LNCAP (cell line): ENCODE measurements around the gene SPATA33.

ENCODE experiments used
- TF ChIP-seq, protein P1 (sequence below): fragments of 450-650 bp; IDR thresholded peaks from 2 replicates; pipeline ENCODE4 v1.5.1; 2017; ENCODE audit warnings: mild to moderate bottlenecking

Gene SPATA33

GRCh38 chr16:89695875-89696669, 38.4 kb downstream of the SPATA33 start:
- TF ChIP-seq, protein P1, sequence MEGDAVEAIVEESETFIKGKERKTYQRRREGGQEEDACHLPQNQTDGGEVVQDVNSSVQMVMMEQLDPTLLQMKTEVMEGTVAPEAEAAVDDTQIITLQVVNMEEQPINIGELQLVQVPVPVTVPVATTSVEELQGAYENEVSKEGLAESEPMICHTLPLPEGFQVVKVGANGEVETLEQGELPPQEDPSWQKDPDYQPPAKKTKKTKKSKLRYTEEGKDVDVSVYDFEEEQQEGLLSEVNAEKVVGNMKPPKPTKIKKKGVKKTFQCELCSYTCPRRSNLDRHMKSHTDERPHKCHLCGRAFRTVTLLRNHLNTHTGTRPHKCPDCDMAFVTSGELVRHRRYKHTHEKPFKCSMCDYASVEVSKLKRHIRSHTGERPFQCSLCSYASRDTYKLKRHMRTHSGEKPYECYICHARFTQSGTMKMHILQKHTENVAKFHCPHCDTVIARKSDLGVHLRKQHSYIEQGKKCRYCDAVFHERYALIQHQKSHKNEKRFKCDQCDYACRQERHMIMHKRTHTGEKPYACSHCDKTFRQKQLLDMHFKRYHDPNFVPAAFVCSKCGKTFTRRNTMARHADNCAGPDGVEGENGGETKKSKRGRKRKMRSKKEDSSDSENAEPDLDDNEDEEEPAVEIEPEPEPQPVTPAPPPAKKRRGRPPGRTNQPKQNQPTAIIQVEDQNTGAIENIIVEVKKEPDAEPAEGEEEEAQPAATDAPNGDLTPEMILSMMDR: no peak

DNA sequence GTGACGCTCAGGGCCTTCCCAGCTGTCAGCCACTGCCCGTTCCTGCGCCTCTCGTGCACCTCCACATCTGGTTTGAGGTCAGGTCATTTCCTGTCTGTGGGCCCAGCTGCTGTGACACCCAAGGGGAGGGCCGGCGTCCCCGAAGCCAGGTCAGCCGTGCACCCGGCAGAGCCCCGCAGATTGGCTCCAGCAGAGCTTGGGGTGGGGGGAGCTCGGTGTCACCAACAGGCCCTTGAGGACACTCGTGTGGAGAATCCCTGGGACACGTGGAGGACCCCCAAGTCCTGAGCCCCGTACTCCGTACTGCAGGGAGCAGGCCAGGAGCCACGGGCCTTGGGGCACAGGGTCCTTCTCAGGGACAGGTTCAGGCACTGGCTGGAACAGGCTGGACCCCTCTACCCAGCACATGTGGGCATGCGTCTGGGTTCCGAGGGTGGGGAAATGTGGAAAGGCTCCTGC, 39.1 kb downstream of the SPATA33 start:
- TF ChIP-seq, protein P1: no peak

GRCh38 chr16:89697161-89697615, 39.6 kb downstream of the SPATA33 start:
- TF ChIP-seq, protein P1: no peak

GRCh38 chr16:89697616-89698331, 40.1 kb downstream of the SPATA33 start:
- TF ChIP-seq, protein P1: no peak

GRCh38 chr16:89700100-89700648, 42.5 kb downstream of the SPATA33 start:
- TF ChIP-seq, protein P1: peak; percentile 57

GRCh38 chr16:89700649-89701424, 43.2 kb downstream of the SPATA33 start:
- TF ChIP-seq, protein P1: peak; percentile 45
